ENCODE results near the gene TRIM7.

DNA sequence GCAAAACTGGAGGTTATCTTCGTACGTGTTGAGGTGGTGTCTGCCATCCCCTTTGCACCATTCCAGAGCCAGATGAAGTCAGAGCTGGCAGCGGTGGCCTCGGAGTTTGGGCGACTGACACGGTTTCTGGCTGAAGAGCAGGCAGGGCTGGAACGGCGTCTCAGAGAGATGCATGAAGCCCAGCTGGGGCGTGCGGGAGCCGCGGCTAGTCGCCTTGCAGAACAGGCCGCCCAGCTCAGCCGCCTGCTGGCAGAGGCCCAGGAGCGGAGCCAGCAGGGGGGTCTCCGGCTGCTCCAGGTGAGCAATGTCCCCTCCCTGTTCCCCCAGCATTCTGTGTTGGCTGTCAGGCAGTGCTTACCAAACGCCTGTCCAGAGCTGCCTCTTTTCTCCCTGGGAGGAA lies 27.6 kb upstream of the TRIM7 start:
- TF ChIP-seq EP300 (IDR thresholded peaks at IDR 0.05; ENCODE audit: borderline replicate concordance) = no peak
- TF ChIP-seq, protein P1, sequence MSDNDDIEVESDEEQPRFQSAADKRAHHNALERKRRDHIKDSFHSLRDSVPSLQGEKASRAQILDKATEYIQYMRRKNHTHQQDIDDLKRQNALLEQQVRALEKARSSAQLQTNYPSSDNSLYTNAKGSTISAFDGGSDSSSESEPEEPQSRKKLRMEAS (IDR thresholded peaks at IDR 0.05) = no peak
